ENCODE data around the gene SLC6A2. TPM values are rescaled to one million over a fixed set of nuclear protein-coding genes. Genes with fewer than 3 reads are reported as not detected.

The SLC6A2 gene
- total and polyA plus RNA-seq, 2 experiments from 2014 or later, result 0.35 to 0.39 TPM

GRCh38 chr16:55686671-55687070, 30.9 kb downstream of the SLC6A2 start:
- DNase-seq (ENCODE audit: low spot score), result no peak
- Histone ChIP-seq H3K36me3 (ENCODE audit: insufficient read depth) (no peaks in the 10 kb centered on the region), H3K4me2 (no peak overlapping the region), H3K27ac (ENCODE audit: low read depth) (no peak overlapping the region), H3F3A (replicated peaks; ENCODE audit: low read depth) (no peaks in the 10 kb centered on the region), H3K79me2 (replicated peaks; ENCODE audit: insufficient read depth) (no peaks in the 10 kb centered on the region), H3K27me3 (ENCODE audit: insufficient read depth) (no peaks in the 10 kb centered on the region), H2AFZ (no peak overlapping the region), H3K4me3 (no peak overlapping the region), H3K4me1 (ENCODE audit: insufficient read depth) (no peaks in the 10 kb centered on the region), H3K9me2 (ENCODE audit: insufficient read depth) (peaks cover 11% of the 10 kb centered on the region), H4K20me1 (replicated peaks; ENCODE audit: insufficient read depth) (no peaks in the 10 kb centered on the region)
- no peak for ATAC-seq
- no peak overlapping the region for H3K4me3 Mint-ChIP-seq
- H3K36me3 Mint-ChIP-seq (ENCODE audit: low read depth), result no peaks in the 10 kb centered on the region; the same call in 2 of the 3 replicates
- peaks cover 12% of the 10 kb centered on the region; the same call in 2 of the 3 replicates for H3K4me1 Mint-ChIP-seq
- H3K9me3 Mint-ChIP-seq, result peaks cover 3% of the 10 kb centered on the region; the same call in 2 of the 3 replicates
- TF ChIP-seq ETS1 (IDR thresholded peaks at IDR 0.05) (no peak), CREB1 (CRISPR knock-in tag; IDR thresholded peaks at IDR 0.05; ENCODE audit: low read depth) (no peak), JUNB (IDR thresholded peaks at IDR 0.05; ENCODE audit: unreplicated experiment) (no peak), POLR2AphosphoS5 (IDR thresholded peaks at IDR 0.05; ENCODE audit: low read depth) (no peak), ZNF114 (CRISPR knock-in tag; IDR thresholded peaks at IDR 0.05) (no peak), CTCF (conservative IDR thresholded peaks at IDR 0.05; ENCODE audit: low read depth in 2 of 2) (no peak), REST (IDR thresholded peaks at IDR 0.05; ENCODE audit: unreplicated experiment) (no peak), NANOG (IDR thresholded peaks at IDR 0.05; ENCODE audit: borderline replicate concordance) (no peak), STAT1 (IDR thresholded peaks at IDR 0.05; ENCODE audit: unreplicated experiment) (no peak), EZH2phosphoT487 (IDR thresholded peaks at IDR 0.05; ENCODE audit: unreplicated experiment) (no peak), EZH2 (IDR thresholded peaks at IDR 0.05; ENCODE audit: low read depth, unreplicated experiment) (no peak), ZNF331 (CRISPR knock-in tag; IDR thresholded peaks at IDR 0.05; ENCODE audit: low read depth) (no peak), ZNF462 (CRISPR knock-in tag; IDR thresholded peaks at IDR 0.05) (no peak)
- H3K27me3 Mint-ChIP-seq (ENCODE audit: insufficient read depth, low read depth, poor library complexity), result peaks cover 2% of the 10 kb centered on the region
- H3K27ac Mint-ChIP-seq, result no peak overlapping the region
